Body of pancreas (tissue), 4 donors: ENCODE results near the gene RCOR1. TPM values are rescaled to one million over a fixed set of nuclear protein-coding genes. Genes with fewer than 3 reads are reported as not detected.
"Not testable (repeated sequence)": the region's sequence is repeated elsewhere in the genome, so short reads cannot be mapped to it uniquely, and the experiment has no call there.

ENCODE experiments used
- ATAC-seq: fragments of 150-250 bp; one replicate; pipeline ENCODE4 v1.9.1; 2016
- DNase-seq, 4 donors: peaks; one replicate each; pipeline ENCODE4 v3.0.0-alpha.2; 2019
- H3K27ac ChIP-seq, 4 donors: fragments of 200-600 bp; sonication (generic); 1 replicate in 3 of 4; 2 replicates in 1 of 4; pipeline versions ENCODE4 v1.5.1 to v1.6.1; 2016 to 2019; ENCODE audit warnings: mild to moderate bottlenecking in 1 of 4, mixed read lengths in 1 of 4, moderate library complexity in 1 of 4
- H3K27me3 ChIP-seq, 2 donors: fragments of 200-600 bp; sonication (generic); one replicate each; pipeline ENCODE4 v1.6.0; 2016; ENCODE audit warnings: mild to moderate bottlenecking in 1 of 2
- H3K36me3 ChIP-seq, 2 donors: fragments of 200-600 bp; sonication (generic); replicated peaks in 1 of 2; 2 replicates each; pipeline ENCODE4 v1.5.1; 2016; ENCODE audit warnings: low read depth in 2 of 2; ENCODE audit not compliant: insufficient read depth in 1 of 2
- H3K4me1 ChIP-seq: fragments of 200-600 bp; sonication (generic); one replicate; pipeline ENCODE4 v1.6.0; 2016
- H3K4me3 ChIP-seq, 2 donors: fragments of 200-600 bp; sonication (generic); 1 replicate in 1 of 2; 2 replicates in 1 of 2; pipeline ENCODE4 v1.5.1; 2016 to 2019
- H3K9me3 ChIP-seq, 3 donors: fragments of 200-600 bp; sonication (generic); 1 replicate in 2 of 3; 2 replicates in 1 of 3; pipeline ENCODE4 v1.5.1; 2016
- POLR2A ChIP-seq, 3 donors: fragments of 450-650 bp; IDR thresholded peaks; one replicate each; pipeline ENCODE4 v1.6.1; 2016; ENCODE audit warnings: antibody characterized with exemption in 3 of 3, mild to moderate bottlenecking in 2 of 3
- WGBS, 2 donors: methylation state at CpG; one replicate each; pipeline ENCODE4 v1.1.5; 2017; 5-methylcytosine and 5-hydroxymethylcytosine counted together
- intact Hi-C: fragments of 100-400 bp; cut with DNase I; formaldehyde crosslinking; loops from one replicate; pipeline ENCODE4 v1.15.1; 2023
- total RNA-seq, 2 donors: library from RNA; depleted of rRNA; stranded (reverse); fragments of >200 nt; gene quantifications; one replicate each; pipeline ENCODE4 v1.1.0, GENCODE V29; 2016
- TF ChIP-seq, protein P1 (sequence below), 7 experiments: fragments of 450-650 bp in 4 of 7; fragments of 200-600 bp in 3 of 7; sonication (generic) in 3 of 7; IDR thresholded peaks; one replicate each; pipeline ENCODE4 v1.5.1; 2016 to 2019; ENCODE audit warnings: antibody characterized with exemption in 7 of 7

Gene RCOR1
- total RNA-seq, 2 donors from 2014 or later, result 6.3 to 6.7 TPM

DNA sequence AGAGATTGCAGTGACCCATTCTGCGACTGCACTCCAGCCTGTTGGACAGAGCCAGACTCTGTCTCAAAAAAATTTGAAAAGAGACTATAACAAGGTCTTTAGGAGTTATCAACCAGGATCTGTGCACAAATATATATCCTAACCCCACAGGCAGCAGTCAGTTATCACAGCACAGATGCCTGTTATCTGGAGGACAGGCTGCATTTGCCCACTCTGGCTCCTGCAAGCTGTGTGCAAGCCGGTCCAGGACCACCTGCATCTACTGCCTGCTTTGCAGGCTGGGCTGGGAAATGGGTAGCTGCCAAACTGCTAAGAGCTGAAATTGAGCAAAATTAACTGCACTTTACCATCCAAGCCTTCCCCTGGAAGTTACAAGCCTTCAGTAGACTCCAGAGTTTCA, 21.4 kb upstream of the RCOR1 start:
- TF ChIP-seq POLR2A (IDR thresholded peaks at IDR 0.05), result no peak
- TF ChIP-seq, protein P1, sequence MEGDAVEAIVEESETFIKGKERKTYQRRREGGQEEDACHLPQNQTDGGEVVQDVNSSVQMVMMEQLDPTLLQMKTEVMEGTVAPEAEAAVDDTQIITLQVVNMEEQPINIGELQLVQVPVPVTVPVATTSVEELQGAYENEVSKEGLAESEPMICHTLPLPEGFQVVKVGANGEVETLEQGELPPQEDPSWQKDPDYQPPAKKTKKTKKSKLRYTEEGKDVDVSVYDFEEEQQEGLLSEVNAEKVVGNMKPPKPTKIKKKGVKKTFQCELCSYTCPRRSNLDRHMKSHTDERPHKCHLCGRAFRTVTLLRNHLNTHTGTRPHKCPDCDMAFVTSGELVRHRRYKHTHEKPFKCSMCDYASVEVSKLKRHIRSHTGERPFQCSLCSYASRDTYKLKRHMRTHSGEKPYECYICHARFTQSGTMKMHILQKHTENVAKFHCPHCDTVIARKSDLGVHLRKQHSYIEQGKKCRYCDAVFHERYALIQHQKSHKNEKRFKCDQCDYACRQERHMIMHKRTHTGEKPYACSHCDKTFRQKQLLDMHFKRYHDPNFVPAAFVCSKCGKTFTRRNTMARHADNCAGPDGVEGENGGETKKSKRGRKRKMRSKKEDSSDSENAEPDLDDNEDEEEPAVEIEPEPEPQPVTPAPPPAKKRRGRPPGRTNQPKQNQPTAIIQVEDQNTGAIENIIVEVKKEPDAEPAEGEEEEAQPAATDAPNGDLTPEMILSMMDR (IDR thresholded peaks at IDR 0.05), result no peak
- WGBS, 2 donors, result 92 to 100% methylated on average over 2 of the region's 2 CpGs
- no peaks in the 10 kb centered on the region for H3K27me3 ChIP-seq
- peaks cover 7% of the 10 kb centered on the region for H3K4me1 ChIP-seq
- H3K4me3 ChIP-seq, result no peak overlapping the region
- no peak for ATAC-seq
- no peaks in the 10 kb centered on the region for H3K9me3 ChIP-seq
- H3K27ac ChIP-seq, result no peak overlapping the region
- H3K36me3 ChIP-seq, result no peaks in the 10 kb centered on the region
- intact Hi-C loops, result no loop called here
- DNase-seq, result no peak

DNA sequence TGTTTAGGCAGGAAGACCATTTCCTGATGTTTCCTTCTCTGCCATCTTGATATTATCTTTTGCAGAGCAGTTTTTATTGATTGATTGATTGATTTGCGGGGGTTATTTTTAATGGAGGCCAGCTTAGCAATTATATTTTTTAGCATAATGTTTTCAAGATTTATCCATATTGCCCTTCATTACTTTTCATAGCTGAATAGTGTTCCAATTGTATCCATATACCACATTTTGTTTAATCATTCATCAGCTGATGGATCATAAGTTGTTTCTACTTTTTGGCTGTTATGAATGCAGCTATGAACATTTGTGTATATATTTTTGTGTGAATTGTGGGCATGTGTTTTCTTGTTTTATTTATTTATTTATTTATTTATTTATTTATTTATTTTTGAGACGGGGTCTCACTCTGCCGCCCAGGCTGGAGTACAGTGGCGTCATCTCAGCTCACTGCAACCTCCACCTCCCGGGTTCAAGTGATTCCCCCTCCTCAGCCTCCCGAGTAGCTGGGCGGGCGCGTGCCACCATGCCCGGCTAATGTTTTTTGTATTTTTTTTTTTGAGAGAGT, 20.9 kb upstream of the RCOR1 start:
- Histone ChIP-seq H3K27me3 (no peaks in the 10 kb centered on the region), H3K27ac (no peak overlapping the region), H3K9me3 (no peaks in the 10 kb centered on the region), H3K4me1 (peaks cover 7% of the 10 kb centered on the region), H3K36me3 (no peaks in the 10 kb centered on the region), H3K4me3 (no peak overlapping the region)
- DNase-seq, result no peak
- intact Hi-C loops, result no loop called here
- TF ChIP-seq POLR2A (IDR thresholded peaks at IDR 0.05), result no peak
- TF ChIP-seq, protein P1 (IDR thresholded peaks at IDR 0.05), result no peak
- no peak for ATAC-seq
- 86 to 88% methylated on average over 10 of the region's 10 CpGs for WGBS, 2 donors

DNA sequence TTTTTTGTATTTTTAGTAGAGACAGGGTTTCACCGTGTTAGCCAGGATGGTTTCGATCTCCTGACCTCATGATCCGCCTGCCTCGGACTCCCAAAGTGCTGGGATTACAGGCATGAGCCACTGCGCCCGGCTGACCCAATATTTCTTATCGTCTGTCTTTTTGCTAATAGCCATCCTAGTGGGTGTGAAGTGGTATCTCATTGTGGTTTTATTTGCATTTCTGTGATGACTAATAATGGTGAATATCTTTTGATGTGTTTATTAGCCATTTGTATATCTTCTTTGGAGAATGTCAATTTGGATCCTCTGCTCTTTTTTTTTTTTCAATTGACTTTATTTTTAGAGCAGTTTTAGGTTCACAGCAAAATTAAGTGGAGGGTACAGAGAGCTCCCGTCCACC, 19.3 kb upstream of the RCOR1 start:
- intact Hi-C loops, H3K4me3 ChIP-seq, H3K4me1 ChIP-seq, DNase-seq, H3K9me3 ChIP-seq, H3K36me3 ChIP-seq, H3K27me3 ChIP-seq, ATAC-seq, H3K27ac ChIP-seq: not testable (repeated sequence)
- 72 to 74% methylated on average over 8 of the region's 8 CpGs for WGBS, 2 donors

DNA sequence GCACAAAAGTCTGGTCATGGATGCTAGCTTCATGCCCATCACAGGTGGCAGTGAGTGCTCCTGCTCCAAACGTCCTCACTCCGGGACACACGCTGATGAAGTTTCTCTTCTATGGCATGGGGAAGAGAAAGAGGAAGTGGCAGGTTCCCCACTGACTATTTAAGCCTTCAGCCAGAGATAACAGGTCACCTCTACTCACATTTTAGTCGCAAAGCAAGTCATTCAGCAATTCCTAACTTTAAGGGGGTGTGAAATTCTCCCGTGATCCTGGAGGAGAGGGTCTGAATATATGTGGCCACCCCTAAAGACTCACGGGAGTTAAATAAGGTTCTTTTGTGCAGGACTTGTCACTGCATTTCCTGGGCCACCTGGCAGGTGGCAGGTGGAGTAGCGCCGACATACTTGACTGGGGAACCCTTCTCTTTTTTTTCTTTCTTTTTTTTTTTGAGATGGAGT, 18.8 kb upstream of the RCOR1 start:
- Histone ChIP-seq H3K4me1 (no peaks in the 10 kb centered on the region), H3K4me3 (no peak overlapping the region), H3K27me3 (no peaks in the 10 kb centered on the region), H3K9me3 (no peaks in the 10 kb centered on the region), H3K27ac (no peak overlapping the region), H3K36me3 (no peaks in the 10 kb centered on the region)
- DNase-seq (no peak), ATAC-seq (no peak)
- WGBS, 2 donors, result 40 to 45% methylated on average over 8 of the region's 8 CpGs
- TF ChIP-seq, protein P1 (IDR thresholded peaks at IDR 0.05), result no peak
- no peak for TF ChIP-seq POLR2A (IDR thresholded peaks at IDR 0.05)
- intact Hi-C loops, result no loop called here

DNA sequence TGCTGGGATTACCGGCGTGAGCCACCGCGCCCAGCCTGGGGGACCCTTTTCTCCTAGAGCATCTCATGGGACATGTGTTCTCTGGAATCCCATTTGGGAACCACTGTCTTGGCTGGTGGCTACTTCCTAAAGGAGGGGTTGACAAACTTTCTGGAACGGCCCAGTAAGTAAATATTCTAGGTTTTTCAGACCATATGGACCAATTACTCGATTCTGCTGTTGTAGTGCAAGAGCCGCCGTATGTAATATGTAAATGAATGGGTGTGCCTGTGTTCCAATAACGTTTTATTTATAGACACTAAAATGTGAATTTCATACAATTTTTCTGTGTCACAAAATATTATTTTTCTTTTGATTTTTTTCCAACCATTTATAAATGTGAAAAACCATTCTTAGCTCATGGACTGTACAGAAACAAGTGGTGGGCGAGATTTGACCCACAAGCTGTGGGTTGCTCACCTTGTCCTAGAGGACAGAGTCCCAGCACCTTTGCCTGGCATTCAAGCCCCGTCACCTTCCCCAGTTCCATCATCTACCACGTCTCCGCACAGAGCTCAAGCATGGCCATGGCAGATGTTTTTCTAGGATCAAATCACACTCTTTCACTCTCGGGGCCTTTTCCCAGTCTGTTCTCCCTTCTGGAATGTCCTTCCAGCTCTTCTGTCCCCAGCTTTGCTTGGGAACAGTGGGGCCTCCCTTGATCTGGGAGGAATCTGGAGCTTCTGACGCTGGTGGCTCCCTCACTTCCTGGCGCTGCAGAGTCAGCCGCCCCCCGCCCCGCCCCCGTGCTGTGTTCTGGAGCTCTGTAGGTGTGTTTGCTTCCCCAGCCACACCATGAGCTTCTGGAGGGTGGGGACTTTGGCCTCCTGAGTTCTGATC, 17.9 kb upstream of the RCOR1 start:
- 74 to 75% methylated on average over 20 of the region's 20 CpGs for WGBS, 2 donors

More for the DNA sequence above, 17.9 kb upstream of the RCOR1 start:
- DNase-seq (no peak), ATAC-seq (no peak)
- H3K27me3 ChIP-seq, result no peaks in the 10 kb centered on the region
- intact Hi-C loops, result no loop called here
- no peak overlapping the region for H3K4me3 ChIP-seq
- H3K4me1 ChIP-seq, result no peaks in the 10 kb centered on the region
- H3K9me3 ChIP-seq, result no peaks in the 10 kb centered on the region
- TF ChIP-seq, protein P1 (IDR thresholded peaks at IDR 0.05), result no peak
- no peak for TF ChIP-seq POLR2A (IDR thresholded peaks at IDR 0.05)
- no peak overlapping the region for H3K27ac ChIP-seq
- H3K36me3 ChIP-seq, result no peaks in the 10 kb centered on the region
